Neural cell (in vitro differentiated cells): ENCODE measurements around the gene TMCO4. TPM values are rescaled to one million over a fixed set of nuclear protein-coding genes. Genes with fewer than 3 reads are reported as not detected.

ENCODE experiments used
- H2AFZ ChIP-seq: fragments of 200-600, 300-800 bp; sonication (generic), shearing (Covaris generic); 2 replicates; pipeline ENCODE4 v1.6.0; 2014; ENCODE audit warnings: low read depth, mild to moderate bottlenecking, antibody characterized with exemption, low read length, moderate library complexity
- H3F3A ChIP-seq: fragments of 200-600 bp; shearing (Covaris generic); 2 replicates; pipeline ENCODE4 v1.6.1; 2016; ENCODE audit warnings: mild to moderate bottlenecking, moderate library complexity, mixed read lengths, antibody characterized with exemption, low read length; ENCODE audit not compliant: insufficient read depth, poor library complexity, severe bottlenecking
- H3K27ac ChIP-seq: fragments of 200-600, 300-800 bp; sonication (generic), shearing (Covaris generic); 2 replicates; pipeline ENCODE4 v1.5.1; 2014; ENCODE audit warnings: mild to moderate bottlenecking, low read length, moderate library complexity
- H3K27me3 ChIP-seq: fragments of 300-800, 200-600 bp; sonication (generic), shearing (Covaris generic); 2 replicates; pipeline ENCODE4 v1.6.0; 2014; ENCODE audit warnings: mild to moderate bottlenecking, low read depth, low read length, moderate library complexity; ENCODE audit not compliant: insufficient read depth
- H3K36me3 ChIP-seq: fragments of 300-800, 200-600 bp; sonication (generic), shearing (Covaris generic); 2 replicates; pipeline ENCODE4 v1.5.1; 2014; ENCODE audit warnings: mild to moderate bottlenecking, antibody characterized with exemption, low read length, moderate library complexity; ENCODE audit not compliant: insufficient read depth
- H3K4me2 ChIP-seq: fragments of 300-800, 200-600 bp; sonication (generic), shearing (Covaris generic); 2 replicates; pipeline ENCODE4 v1.6.0; 2014; ENCODE audit warnings: mild to moderate bottlenecking, low read length
- H3K4me3 ChIP-seq: fragments of 300-800, 200-600 bp; sonication (generic), shearing (Covaris generic); 2 replicates; pipeline ENCODE4 v1.5.1; 2014; ENCODE audit warnings: mild to moderate bottlenecking, low read length, moderate library complexity
- H3K79me2 ChIP-seq: fragments of 200-600 bp; shearing (Covaris generic); replicated peaks from 2 replicates; pipeline ENCODE4 v1.6.0; 2014; ENCODE audit warnings: mild to moderate bottlenecking, low read length, moderate library complexity; ENCODE audit not compliant: insufficient read depth
- H3K9ac ChIP-seq: fragments of 300-800, 200-600 bp; sonication (generic), shearing (Covaris generic); 2 replicates; pipeline ENCODE4 v1.6.1; 2016; ENCODE audit warnings: mild to moderate bottlenecking, low read length, mixed read lengths
- H3K9me2 ChIP-seq: fragments of 200-600 bp; shearing (Covaris generic); 2 replicates; pipeline ENCODE4 v1.6.1; 2016; ENCODE audit warnings: mild to moderate bottlenecking, low read length, mixed read lengths; ENCODE audit not compliant: insufficient read depth
- H3K9me3 ChIP-seq: fragments of 200-600, 300-800 bp; sonication (generic), shearing (Covaris generic); 2 replicates; pipeline ENCODE4 v1.6.1; 2016; ENCODE audit warnings: mild to moderate bottlenecking, mixed run types, low read length, moderate library complexity, mixed read lengths
- H4K20me1 ChIP-seq: fragments of 200-600 bp; shearing (Covaris generic); 2 replicates; pipeline ENCODE4 v1.6.1; 2016; ENCODE audit warnings: mild to moderate bottlenecking, mixed run types; ENCODE audit not compliant: insufficient read depth
- CTCF ChIP-seq: fragments of 450-650 bp; IDR thresholded peaks from 2 replicates; pipeline ENCODE4 v1.5.1; 2014; ENCODE audit warnings: antibody characterized with exemption, mild to moderate bottlenecking, moderate library complexity; ENCODE audit not compliant: poor library complexity, severe bottlenecking
- EP300 ChIP-seq: fragments of 450-650 bp; conservative IDR thresholded peaks from 2 replicates; pipeline ENCODE4 v1.6.1; 2014; ENCODE audit warnings: antibody characterized with exemption, mild to moderate bottlenecking, moderate library complexity; ENCODE audit not compliant: poor library complexity, severe bottlenecking
- EZH2 ChIP-seq: fragments of 200-600, 300-800 bp; shearing (Covaris generic), sonication (generic); IDR thresholded peaks from 2 replicates; pipeline ENCODE4 v1.6.1; 2014; ENCODE audit warnings: antibody characterized with exemption, low read length, borderline replicate concordance, mild to moderate bottlenecking; ENCODE audit not compliant: insufficient read depth, poor library complexity, severe bottlenecking
- MXI1 ChIP-seq: fragments of 450-650 bp; conservative IDR thresholded peaks from 2 replicates; pipeline ENCODE4 v1.6.1; 2014; ENCODE audit warnings: antibody characterized with exemption, mild to moderate bottlenecking; ENCODE audit not compliant: poor library complexity, severe bottlenecking
- POLR2AphosphoS5 ChIP-seq: IDR thresholded peaks from 2 replicates; pipeline ENCODE4 v1.6.1; 2012
- RAD21 ChIP-seq: fragments of 450-650 bp; conservative IDR thresholded peaks from 2 replicates; pipeline ENCODE4 v1.6.1; 2014; ENCODE audit warnings: antibody characterized with exemption, mild to moderate bottlenecking, moderate library complexity
- REST ChIP-seq: IDR thresholded peaks from 2 replicates; pipeline ENCODE4 v1.6.1; 2012; ENCODE audit warnings: borderline replicate concordance
- SMC3 ChIP-seq: fragments of 450-650 bp; conservative IDR thresholded peaks from 2 replicates; pipeline ENCODE4 v1.6.1; 2014; ENCODE audit warnings: antibody characterized with exemption, mild to moderate bottlenecking, moderate library complexity; ENCODE audit not compliant: poor library complexity
- TAF1 ChIP-seq: IDR thresholded peaks from 2 replicates; pipeline ENCODE4 v1.6.1; 2012; ENCODE audit warnings: low read depth
- polyA plus RNA-seq: library from polyadenylated mRNA; depleted of rRNA; stranded (reverse); fragments of >200 nt; gene quantifications from 2 replicates; pipeline ENCODE4 v1.2.3, GENCODE V29; 2014

TMCO4 gene
- polyA plus RNA-seq, 1 donor from 2014 or later: not detected

- Histone ChIP-seq H3K4me2 (no peak overlapping the region), H3K79me2 (no peaks in the 10 kb centered on the region), H3K27me3 (no peaks in the 10 kb centered on the region), H3K36me3 (no peaks in the 10 kb centered on the region), H3K9ac (no peak overlapping the region), H3K9me2 (no peaks in the 10 kb centered on the region), H2AFZ (no peak overlapping the region), H4K20me1 (no peaks in the 10 kb centered on the region), H3K9me3 (no peaks in the 10 kb centered on the region), H3K4me3 (no peak overlapping the region), H3K27ac (no peak overlapping the region), H3F3A (no peaks in the 10 kb centered on the region)
- TF ChIP-seq CTCF: no peak
- no peak for TF ChIP-seq TAF1
- TF ChIP-seq POLR2AphosphoS5: no peak
- TF ChIP-seq RAD21: no peak
- no peak for TF ChIP-seq SMC3
- no peak for TF ChIP-seq EZH2
- TF ChIP-seq MXI1: no peak
- TF ChIP-seq REST: no peak
- TF ChIP-seq EP300: no peak
Measured at GRCh38 chr1:19756480-19756879, 43.2 kb downstream of the TMCO4 start.

DNA sequence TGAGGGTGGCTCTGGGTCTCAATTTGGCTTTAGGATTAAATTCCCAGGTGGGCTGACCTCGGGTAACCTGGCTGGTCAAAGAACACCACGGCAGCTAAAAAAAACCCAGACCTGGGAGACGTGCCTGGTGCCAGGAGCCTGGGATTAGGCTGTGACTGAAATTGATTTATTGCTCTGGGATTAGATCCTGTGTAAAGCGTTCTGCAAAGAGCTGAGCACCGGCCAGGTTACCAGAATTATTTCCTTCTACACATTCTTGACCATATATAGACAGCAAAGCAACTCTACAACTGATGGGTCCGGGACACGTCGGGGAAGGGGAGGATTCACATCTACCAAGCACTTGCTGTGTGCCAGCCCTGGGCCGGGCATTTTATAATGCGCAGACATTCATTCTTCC lies 45.2 kb downstream of the TMCO4 start:
- no peaks in the 10 kb centered on the region for H3K27me3 ChIP-seq
- no peak overlapping the region for H2AFZ ChIP-seq
- no peaks in the 10 kb centered on the region for H3K9me2 ChIP-seq
- no peaks in the 10 kb centered on the region for H3K9me3 ChIP-seq
- TF ChIP-seq REST: no peak
- TF ChIP-seq POLR2AphosphoS5: no peak
- no peak for TF ChIP-seq EP300
- TF ChIP-seq RAD21: no peak
- TF ChIP-seq EZH2: no peak
- no peak for TF ChIP-seq MXI1
- TF ChIP-seq SMC3: no peak
- no peak for TF ChIP-seq CTCF
- TF ChIP-seq TAF1: no peak
- H4K20me1 ChIP-seq: no peaks in the 10 kb centered on the region
- H3K4me3 ChIP-seq: no peak overlapping the region
- H3K36me3 ChIP-seq: no peaks in the 10 kb centered on the region
- no peaks in the 10 kb centered on the region for H3F3A ChIP-seq
- no peaks in the 10 kb centered on the region for H3K79me2 ChIP-seq
- H3K9ac ChIP-seq: no peak overlapping the region
- no peak overlapping the region for H3K4me2 ChIP-seq
- H3K27ac ChIP-seq: no peak overlapping the region
